HG03045 (cell line): ENCODE data around the gene C1orf174.

Source experiments
- ATAC-seq: cut with Tn5 transposase; IDR thresholded peaks from one replicate; pipeline ENCODE4 v1.9.1; 2021; ENCODE audit warnings: mild to moderate bottlenecking, moderate library complexity; ENCODE audit not compliant: unreplicated experiment

C1orf174 gene

GRCh38 chr1:3879099-3879498, 21.0 kb downstream of the C1orf174 start:
- ATAC-seq: no peak

- ATAC-seq: no peak
Observed at GRCh38 chr1:3876716-3877115, 23.4 kb downstream of the C1orf174 start.

- no peak for ATAC-seq
Observed at GRCh38 chr1:3874736-3875135, 25.3 kb downstream of the C1orf174 start.

- no peak for ATAC-seq
Observed at GRCh38 chr1:3872546-3872945, 27.5 kb downstream of the C1orf174 start.

GRCh38 chr1:3871451-3871805, 28.6 kb downstream of the C1orf174 start:
- no peak for ATAC-seq

- ATAC-seq: no peak
Observed at GRCh38 chr1:3869751-3870301, 30.2 kb downstream of the C1orf174 start.

GRCh38 chr1:3868464-3869006, 31.5 kb downstream of the C1orf174 start:
- ATAC-seq: no peak

GRCh38 chr1:3865606-3866160, 34.4 kb downstream of the C1orf174 start:
- no peak for ATAC-seq

- ATAC-seq: no peak
Observed at GRCh38 chr1:3864884-3865283, 35.2 kb downstream of the C1orf174 start.

- no peak for ATAC-seq
Observed at GRCh38 chr1:3863231-3863935, 36.7 kb downstream of the C1orf174 start.

GRCh38 chr1:3858231-3858981, 41.7 kb downstream of the C1orf174 start:
- ATAC-seq: no peak

- ATAC-seq: no peak
Observed at GRCh38 chr1:3857791-3858129, 42.3 kb downstream of the C1orf174 start.

GRCh38 chr1:3856923-3857790, 42.9 kb downstream of the C1orf174 start, which contains the start of the genes CEP104 and DFFB:
CEP104 (minus strand) TSS chr1:3857211; CDS start chr1:3852407, 4,804 bp downstream.
DFFB (plus strand) TSS chr1:3857476; CDS start chr1:3857604, 128 bp downstream.
- ATAC-seq: peak; percentile 94

GRCh38 chr1:3852711-3853485, 47.2 kb downstream of the C1orf174 start:
- no peak for ATAC-seq

GRCh38 chr1:3852091-3852490, 48.0 kb downstream of the C1orf174 start:
- ATAC-seq: no peak

- ATAC-seq: no peak
Observed at GRCh38 chr1:3851292-3851691, 48.8 kb downstream of the C1orf174 start.

- no peak for ATAC-seq
Observed at GRCh38 chr1:3850857-3851256, 49.2 kb downstream of the C1orf174 start.

- ATAC-seq: no peak
Observed at GRCh38 chr1:3847081-3847480, 53.0 kb downstream of the C1orf174 start.

GRCh38 chr1:3846541-3846940, 53.5 kb downstream of the C1orf174 start:
- no peak for ATAC-seq

- no peak for ATAC-seq
Observed at GRCh38 chr1:3842912-3843311, 57.2 kb downstream of the C1orf174 start.
